ENCODE measurements around the gene ATG9B. TPM values are rescaled to one million over a fixed set of nuclear protein-coding genes. Genes with fewer than 3 reads are reported as not detected.

The ATG9B gene
- total RNA-seq, 1 experiment from 2014 or later: 13.7 TPM

DNA sequence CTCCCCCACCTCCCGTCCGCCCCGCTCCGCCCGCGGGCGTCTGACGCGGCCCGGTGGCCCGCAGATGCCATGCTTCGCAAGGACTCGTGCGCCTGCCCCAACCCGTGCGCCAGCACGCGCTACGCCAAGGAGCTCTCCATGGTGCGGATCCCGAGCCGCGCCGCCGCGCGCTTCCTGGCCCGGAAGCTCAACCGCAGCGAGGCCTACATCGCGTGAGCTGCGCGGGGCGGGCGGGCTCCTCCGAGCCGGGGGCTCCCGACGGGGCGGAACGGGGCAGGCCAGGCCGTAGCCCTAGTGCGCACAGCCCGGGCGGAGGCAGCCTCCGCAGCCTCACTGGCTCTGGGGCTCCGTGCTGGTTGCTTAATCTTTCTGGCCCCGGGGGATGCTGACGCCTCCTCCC lies 26.8 kb upstream of the ATG9B start:
- H3K4me1 ChIP-seq (replicated peaks; ENCODE audit: insufficient read depth): peaks cover 18% of the 10 kb centered on the region
- TF ChIP-seq, protein P1, sequence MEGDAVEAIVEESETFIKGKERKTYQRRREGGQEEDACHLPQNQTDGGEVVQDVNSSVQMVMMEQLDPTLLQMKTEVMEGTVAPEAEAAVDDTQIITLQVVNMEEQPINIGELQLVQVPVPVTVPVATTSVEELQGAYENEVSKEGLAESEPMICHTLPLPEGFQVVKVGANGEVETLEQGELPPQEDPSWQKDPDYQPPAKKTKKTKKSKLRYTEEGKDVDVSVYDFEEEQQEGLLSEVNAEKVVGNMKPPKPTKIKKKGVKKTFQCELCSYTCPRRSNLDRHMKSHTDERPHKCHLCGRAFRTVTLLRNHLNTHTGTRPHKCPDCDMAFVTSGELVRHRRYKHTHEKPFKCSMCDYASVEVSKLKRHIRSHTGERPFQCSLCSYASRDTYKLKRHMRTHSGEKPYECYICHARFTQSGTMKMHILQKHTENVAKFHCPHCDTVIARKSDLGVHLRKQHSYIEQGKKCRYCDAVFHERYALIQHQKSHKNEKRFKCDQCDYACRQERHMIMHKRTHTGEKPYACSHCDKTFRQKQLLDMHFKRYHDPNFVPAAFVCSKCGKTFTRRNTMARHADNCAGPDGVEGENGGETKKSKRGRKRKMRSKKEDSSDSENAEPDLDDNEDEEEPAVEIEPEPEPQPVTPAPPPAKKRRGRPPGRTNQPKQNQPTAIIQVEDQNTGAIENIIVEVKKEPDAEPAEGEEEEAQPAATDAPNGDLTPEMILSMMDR (conservative IDR thresholded peaks at IDR 0.05): no peak
- no peaks in the 10 kb centered on the region for H3K79me2 ChIP-seq (ENCODE audit: low read depth)
- H3K4me3 ChIP-seq: no peak overlapping the region
- DNase-seq: no peak
- peaks cover 26% of the 10 kb centered on the region; the same call in 1 of the 2 replicates for H3F3A ChIP-seq (ENCODE audit: insufficient read depth, low read depth)
- no peak overlapping the region for H2AFZ ChIP-seq
- no peaks in the 10 kb centered on the region for H3K9me2 ChIP-seq (ENCODE audit: insufficient read depth)
- H3K4me2 ChIP-seq: no peak overlapping the region
- H3K27me3 ChIP-seq (ENCODE audit: insufficient read depth, low read depth): no peaks in the 10 kb centered on the region
- BruUV-seq (replicated peaks): no TSS peak
- H3K27ac ChIP-seq: no peak overlapping the region
- H3K36me3 ChIP-seq (ENCODE audit: low read depth): no peaks in the 10 kb centered on the region
- ChIA-PET POLR2A (ENCODE audit: unreplicated experiment) (no interaction called here), CTCF (no interaction called here)
- intact Hi-C loops (cut with micrococcal nuclease; ENCODE audit: unreplicated experiment): no loop called here
- H4K20me1 ChIP-seq (ENCODE audit: insufficient read depth): no peaks in the 10 kb centered on the region
- H3K9me3 ChIP-seq (ENCODE audit: insufficient read depth, low read depth): no peaks in the 10 kb centered on the region

DNA sequence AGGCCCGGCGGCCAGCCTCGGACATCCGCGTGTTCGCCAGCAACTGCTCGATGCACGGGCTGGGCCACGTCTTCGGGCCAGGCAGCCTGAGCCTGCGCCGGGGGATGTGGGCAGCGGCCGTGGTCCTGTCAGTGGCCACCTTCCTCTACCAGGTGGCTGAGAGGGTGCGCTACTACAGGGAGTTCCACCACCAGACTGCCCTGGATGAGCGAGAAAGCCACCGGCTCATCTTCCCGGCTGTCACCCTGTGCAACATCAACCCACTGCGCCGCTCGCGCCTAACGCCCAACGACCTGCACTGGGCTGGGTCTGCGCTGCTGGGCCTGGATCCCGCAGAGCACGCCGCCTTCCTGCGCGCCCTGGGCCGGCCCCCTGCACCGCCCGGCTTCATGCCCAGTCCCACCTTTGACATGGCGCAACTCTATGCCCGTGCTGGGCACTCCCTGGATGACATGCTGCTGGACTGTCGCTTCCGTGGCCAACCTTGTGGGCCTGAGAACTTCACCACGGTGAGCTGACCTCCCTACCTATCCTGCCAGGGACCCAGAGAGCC lies 24.7 kb upstream of the ATG9B start:
- H3K79me2 ChIP-seq (ENCODE audit: low read depth): no peaks in the 10 kb centered on the region
- BruUV-seq (replicated peaks): no TSS peak

DNA sequence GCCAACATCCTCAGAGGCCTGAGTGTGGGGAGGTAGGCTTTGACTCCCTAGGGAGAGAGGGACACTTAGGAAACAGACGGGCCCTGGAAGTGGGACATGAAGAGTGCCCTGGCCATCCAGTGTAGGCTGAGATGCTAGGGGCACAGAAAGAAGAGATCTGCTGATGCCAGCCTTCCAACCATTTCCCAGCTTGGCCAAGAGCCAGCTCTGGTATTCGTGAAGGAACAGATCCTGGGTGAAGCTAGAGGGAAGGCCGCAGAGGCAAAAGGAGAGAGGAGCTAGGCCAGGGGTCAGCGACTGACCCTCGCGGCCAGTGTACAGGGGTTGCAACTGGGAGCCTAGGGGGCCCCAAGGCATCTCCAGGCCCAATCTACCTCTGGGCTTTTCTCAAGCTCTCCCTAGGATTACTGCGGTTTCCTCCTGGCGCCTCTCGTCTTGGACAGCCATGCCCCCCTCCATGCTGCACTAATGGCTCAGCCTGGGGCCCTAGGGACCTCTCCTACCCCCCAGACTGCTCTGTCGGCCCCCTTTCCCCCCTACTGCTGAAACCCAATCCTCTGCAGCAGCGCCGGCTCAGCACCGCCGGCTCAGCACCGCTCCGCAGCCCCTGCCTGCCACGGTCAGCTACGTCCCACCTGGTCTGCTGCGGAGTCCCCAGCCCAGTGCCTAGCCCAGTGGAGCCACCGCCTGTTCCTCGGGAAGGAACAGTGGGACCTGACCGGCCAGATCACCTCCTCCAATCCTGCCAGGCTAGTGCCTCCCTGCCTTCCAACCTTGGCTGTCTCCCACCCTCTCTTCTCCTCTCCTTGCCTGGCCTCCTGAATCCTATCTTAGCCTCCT lies 23.9 kb upstream of the ATG9B start, which contains the start of gene ASIC3:
ASIC3 (plus strand) TSS at position 556 of the 840 bp plus-strand sequence. CDS start 355 bp downstream, outside the sequence.
- no peak within 1 kb of the TSS for H2AFZ ChIP-seq
- H3K4me1 ChIP-seq (replicated peaks; ENCODE audit: insufficient read depth): peaks cover 18% of the 10 kb centered on the region
- H3K36me3 ChIP-seq (ENCODE audit: low read depth): no peaks in the 10 kb centered on the region
- H3K79me2 ChIP-seq (ENCODE audit: low read depth): no peaks in the 10 kb centered on the region
- H3K9me2 ChIP-seq (ENCODE audit: insufficient read depth): no peaks in the 10 kb centered on the region
- no peaks in the 10 kb centered on the region for H3K9me3 ChIP-seq (ENCODE audit: insufficient read depth, low read depth)
- TF ChIP-seq, protein P1 (conservative IDR thresholded peaks at IDR 0.05): no peak
- no peak for TF ChIP-seq EZH2 (IDR thresholded peaks at IDR 0.05; ENCODE audit: low read depth)
- BruUV-seq (replicated peaks): no TSS peak
- H3K27me3 ChIP-seq (ENCODE audit: insufficient read depth, low read depth): no peaks in the 10 kb centered on the region
- ChIA-PET CTCF (interaction anchor here (0.7 kb wide), 1 partner anchor 308 kb away, joined by 17 read pairs; no protein-coding TSS in a partner anchor), POLR2A (ENCODE audit: unreplicated experiment) (no interaction called here)
- H3F3A ChIP-seq (ENCODE audit: insufficient read depth, low read depth): peaks cover 18% of the 10 kb centered on the region; the same call in 1 of the 2 replicates
- no peak for DNase-seq
- no peaks in the 10 kb centered on the region for H4K20me1 ChIP-seq (ENCODE audit: insufficient read depth)
- peak within 1 kb of the TSS; percentile 40 for H3K4me2 ChIP-seq
- no peak within 1 kb of the TSS for H3K27ac ChIP-seq
- no peak within 1 kb of the TSS for H3K4me3 ChIP-seq
- intact Hi-C loops (cut with micrococcal nuclease; ENCODE audit: unreplicated experiment): no loop called here

More for the DNA sequence above, 24.7 kb upstream of the ATG9B start:
- peaks cover 18% of the 10 kb centered on the region; the same call in 1 of the 2 replicates for H3F3A ChIP-seq (ENCODE audit: insufficient read depth, low read depth)
- DNase-seq: no peak
- no peak for TF ChIP-seq EZH2 (IDR thresholded peaks at IDR 0.05; ENCODE audit: low read depth)
- TF ChIP-seq, protein P1 (conservative IDR thresholded peaks at IDR 0.05): no peak
- H3K9me3 ChIP-seq (ENCODE audit: insufficient read depth, low read depth): no peaks in the 10 kb centered on the region
- H3K4me2 ChIP-seq: no peak overlapping the region
- no peak overlapping the region for H3K27ac ChIP-seq
- no peak overlapping the region for H2AFZ ChIP-seq
- H4K20me1 ChIP-seq (ENCODE audit: insufficient read depth): no peaks in the 10 kb centered on the region
- no peaks in the 10 kb centered on the region for H3K9me2 ChIP-seq (ENCODE audit: insufficient read depth)
- H3K4me3 ChIP-seq: no peak overlapping the region
- ChIA-PET CTCF (interaction anchor here (0.7 kb wide), 1 partner anchor 309 kb away, joined by 17 read pairs; no protein-coding TSS in a partner anchor), POLR2A (ENCODE audit: unreplicated experiment) (no interaction called here)
- peaks cover 18% of the 10 kb centered on the region for H3K4me1 ChIP-seq (replicated peaks; ENCODE audit: insufficient read depth)
- H3K36me3 ChIP-seq (ENCODE audit: low read depth): no peaks in the 10 kb centered on the region
- intact Hi-C loops (cut with micrococcal nuclease; ENCODE audit: unreplicated experiment): no loop called here
- no peaks in the 10 kb centered on the region for H3K27me3 ChIP-seq (ENCODE audit: insufficient read depth, low read depth)
